KOPT-K1 (cell line): Measurements from ENCODE around the gene EZH2.

Experiments used
- H3K27ac ChIP-seq: fragments of 200-600 bp; sonication (generic); 2 replicates; pipeline ENCODE4 v1.5.1; 2016; ENCODE audit warnings: antibody characterized with exemption, mild to moderate bottlenecking, low read depth, low read length; ENCODE audit not compliant: poor library complexity, severe bottlenecking
- H3K36me3 ChIP-seq: fragments of 200-600 bp; sonication (generic); 2 replicates; pipeline ENCODE4 v1.5.1; 2017; ENCODE audit warnings: antibody characterized with exemption, mild to moderate bottlenecking, low read length, moderate library complexity; ENCODE audit not compliant: insufficient read depth
- H3K9me3 ChIP-seq: fragments of 200-600 bp; sonication (generic); 2 replicates; pipeline ENCODE4 v1.5.1; 2017; ENCODE audit warnings: antibody characterized with exemption, low read length, mild to moderate bottlenecking; ENCODE audit not compliant: insufficient read depth, poor library complexity, severe bottlenecking

EZH2 gene

DNA sequence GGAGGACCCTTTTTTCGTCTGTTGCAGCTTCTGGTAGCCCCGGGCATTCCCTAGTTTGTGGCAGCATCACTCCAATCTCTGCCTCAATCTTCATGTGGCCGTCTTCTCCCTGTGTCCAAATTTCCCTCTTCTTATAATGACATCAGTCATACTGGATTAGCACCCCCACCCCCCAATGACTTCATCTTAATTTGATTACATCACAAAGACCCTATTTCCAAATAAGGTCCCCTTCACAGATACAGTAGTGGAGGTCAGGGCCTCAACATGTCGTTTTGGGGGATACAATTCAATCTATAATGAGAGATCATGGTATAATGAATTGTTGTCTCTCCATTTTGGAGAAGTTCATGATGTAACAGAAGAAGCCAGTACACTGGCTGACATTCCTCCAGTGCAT is 28.1 kb upstream of the EZH2 start:
- Histone ChIP-seq H3K27ac (no peak overlapping the region), H3K36me3 (no peaks in the 10 kb centered on the region), H3K9me3 (no peaks in the 10 kb centered on the region)

DNA sequence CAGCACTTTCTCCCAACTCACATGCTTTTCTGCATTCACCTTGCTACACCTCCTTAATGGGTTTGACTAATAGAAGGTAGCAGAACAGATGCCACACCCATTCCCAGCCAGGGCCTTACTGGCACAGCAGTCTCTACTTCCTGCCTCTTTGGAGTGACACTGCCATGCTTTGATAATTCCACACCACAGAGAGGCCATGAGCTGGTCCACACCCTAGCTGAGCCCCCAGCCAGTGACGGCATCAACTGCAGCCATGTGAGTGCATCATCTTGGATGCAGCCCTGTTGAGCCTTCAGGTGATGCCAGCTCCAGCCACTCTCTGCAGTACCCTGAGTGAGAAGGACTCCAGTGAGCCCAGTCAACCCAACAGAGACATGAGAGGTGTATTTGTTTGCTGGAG is 27.5 kb upstream of the EZH2 start:
- H3K9me3 ChIP-seq, result no peaks in the 10 kb centered on the region
- no peaks in the 10 kb centered on the region for H3K36me3 ChIP-seq
- no peak overlapping the region for H3K27ac ChIP-seq

DNA sequence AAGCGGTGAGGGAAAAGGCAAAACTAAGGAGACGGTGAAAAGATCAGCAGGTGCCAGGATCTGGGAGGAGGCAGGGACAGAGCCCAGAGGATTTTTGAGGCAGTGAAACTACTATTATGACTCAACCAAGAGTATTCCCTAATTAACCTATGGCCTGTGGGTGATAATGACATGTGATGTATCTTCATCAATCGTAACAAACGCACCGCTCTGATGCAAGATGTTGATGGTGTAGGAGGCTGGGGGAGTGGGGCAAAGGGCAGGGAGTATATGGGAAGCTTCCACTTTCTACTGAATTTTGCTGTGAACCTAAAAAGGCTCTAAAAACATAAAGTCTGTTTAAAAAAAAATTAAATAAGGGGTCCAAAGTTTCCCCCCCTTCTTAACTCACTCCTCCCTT is 25.5 kb upstream of the EZH2 start:
- Histone ChIP-seq H3K9me3 (no peaks in the 10 kb centered on the region), H3K27ac (no peak overlapping the region), H3K36me3 (no peaks in the 10 kb centered on the region)

DNA sequence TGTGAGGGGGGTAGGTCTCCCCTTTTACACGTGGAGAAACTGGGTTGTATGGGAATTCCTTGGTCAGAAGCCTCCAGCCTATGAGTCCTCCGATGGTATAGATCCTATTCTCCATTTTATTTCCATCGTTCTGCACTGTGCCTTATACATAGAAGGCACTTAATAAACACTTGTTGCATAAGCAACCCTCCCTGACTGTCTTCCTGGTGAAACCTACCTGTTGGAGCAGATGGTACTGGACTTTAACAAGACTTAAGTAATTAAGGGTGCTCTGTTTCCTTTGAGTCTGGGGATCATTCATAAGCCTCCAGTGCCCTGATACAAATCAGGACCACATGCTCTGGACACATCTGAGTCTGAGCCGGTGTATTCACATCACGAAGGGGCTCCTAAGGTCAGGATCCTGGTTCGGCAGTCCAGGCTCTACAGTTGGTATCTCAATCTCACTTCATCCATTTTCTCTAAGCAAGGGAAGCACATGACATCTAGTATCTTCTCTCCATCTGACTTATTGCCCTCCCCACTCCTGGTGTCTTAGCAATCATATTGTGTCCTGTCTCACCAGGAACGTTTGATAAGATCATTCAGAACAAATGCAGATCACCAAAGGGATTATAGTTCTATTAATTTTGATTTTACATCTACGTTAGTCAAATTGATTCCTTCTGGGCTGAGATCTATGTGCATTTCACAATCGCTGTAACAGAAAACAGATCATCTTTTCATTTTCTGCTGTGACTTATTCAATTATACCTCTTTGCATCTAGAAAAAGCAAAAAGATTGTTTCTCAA is 22.8 kb upstream of the EZH2 start:
- no peak overlapping the region for H3K27ac ChIP-seq
- no peaks in the 10 kb centered on the region for H3K36me3 ChIP-seq
- no peaks in the 10 kb centered on the region for H3K9me3 ChIP-seq

DNA sequence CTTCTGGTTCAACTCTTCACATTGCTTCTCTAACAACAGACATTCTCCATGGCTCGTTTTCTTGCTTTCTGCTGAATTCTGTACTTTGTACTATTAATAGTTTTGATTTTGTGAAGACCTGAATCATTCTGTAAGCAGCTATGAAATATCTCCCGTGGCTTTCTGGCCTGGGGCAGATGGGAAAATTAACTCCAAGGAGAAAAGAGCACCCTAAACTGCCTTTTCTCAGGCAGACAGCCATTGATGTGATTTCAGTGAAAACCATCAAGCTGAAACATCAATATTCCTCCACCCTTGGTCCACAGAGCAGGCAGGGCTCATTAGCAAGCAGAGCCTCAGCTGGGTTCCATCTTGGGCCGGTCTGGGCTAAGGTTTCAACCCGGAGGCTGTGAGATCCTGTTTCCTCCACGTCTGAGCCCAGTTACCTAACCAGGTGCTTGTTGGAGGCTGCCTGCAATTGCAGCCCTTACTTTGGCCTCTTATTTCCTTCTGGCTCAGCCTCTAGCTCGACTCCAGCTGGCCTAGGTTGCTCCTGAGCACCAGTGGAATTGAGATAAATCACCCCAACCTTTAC is 21.1 kb upstream of the EZH2 start:
- no peak overlapping the region for H3K27ac ChIP-seq
- H3K9me3 ChIP-seq, result no peaks in the 10 kb centered on the region
- H3K36me3 ChIP-seq, result no peaks in the 10 kb centered on the region

DNA sequence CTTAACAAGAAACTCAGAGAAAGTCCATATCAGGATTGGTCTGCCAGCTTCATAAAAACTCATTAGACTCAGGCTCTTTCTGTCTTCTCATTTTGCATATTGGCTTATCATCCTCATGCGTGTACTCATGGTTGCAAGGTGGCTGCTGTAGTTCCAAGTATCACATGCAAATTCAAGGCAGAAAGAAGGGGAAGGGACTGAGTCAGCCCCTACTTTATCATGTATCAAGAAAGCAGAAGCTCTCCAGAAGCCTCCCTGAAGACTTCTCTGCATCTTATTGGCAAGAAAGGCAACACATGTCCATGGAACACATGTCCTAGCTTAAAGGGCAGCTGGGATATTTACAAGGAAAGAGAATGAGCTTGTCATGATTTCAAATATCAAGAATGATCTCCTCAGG is 19.4 kb upstream of the EZH2 start:
- Histone ChIP-seq H3K27ac (no peak overlapping the region), H3K9me3 (no peaks in the 10 kb centered on the region), H3K36me3 (no peaks in the 10 kb centered on the region)

DNA sequence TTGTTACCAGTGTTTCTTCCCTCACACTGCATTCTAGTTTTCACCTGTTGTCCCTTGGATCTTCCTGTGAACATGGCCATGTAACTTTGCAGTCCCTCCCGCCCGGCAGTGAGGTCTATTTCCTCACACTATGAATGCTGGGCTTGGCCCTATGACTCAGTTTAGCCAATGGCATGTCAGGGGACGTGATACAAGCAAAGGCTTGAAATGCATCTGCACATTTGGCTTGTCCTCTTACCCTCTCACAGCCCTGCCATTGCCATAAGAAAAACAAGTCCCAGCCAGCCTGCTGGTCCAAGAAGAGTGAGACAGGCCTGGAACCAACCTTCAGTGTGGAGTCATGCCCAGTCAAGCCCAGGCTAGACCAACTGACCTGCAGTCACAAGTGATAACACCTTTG is 17.1 kb upstream of the EZH2 start:
- H3K36me3 ChIP-seq, result no peaks in the 10 kb centered on the region
- no peaks in the 10 kb centered on the region for H3K9me3 ChIP-seq
- H3K27ac ChIP-seq, result no peak overlapping the region

DNA sequence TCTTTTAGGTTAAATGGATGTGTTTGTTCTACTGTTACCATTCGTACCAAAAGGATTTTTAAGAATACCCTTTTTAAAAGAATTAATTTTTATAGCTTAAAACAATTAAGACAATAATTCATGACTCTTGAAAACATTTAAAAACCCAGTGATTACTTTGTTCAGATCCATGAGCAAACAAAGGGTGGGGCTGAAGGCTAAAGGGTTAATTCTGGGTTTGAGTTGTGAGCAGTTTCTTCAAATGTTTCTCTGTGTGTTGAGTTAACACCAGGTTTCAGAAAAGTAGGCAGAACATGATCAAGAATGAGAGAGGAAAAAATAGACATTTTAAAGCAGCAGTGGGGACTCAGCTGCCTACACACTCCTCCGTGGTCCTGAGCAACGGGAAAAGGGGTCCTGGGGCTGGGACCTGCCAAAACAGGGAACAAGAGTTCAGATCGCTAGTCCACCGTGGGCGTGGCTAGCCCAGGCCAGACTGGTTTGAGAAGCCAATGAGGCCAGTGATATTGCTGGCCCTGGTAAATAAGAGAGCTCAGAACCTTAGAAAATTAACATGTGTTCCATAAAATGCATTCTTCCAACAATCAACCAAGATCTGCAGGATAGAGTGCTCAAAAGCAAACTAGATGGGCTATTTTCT is 14.9 kb upstream of the EZH2 start:
- Histone ChIP-seq H3K27ac (no peak overlapping the region), H3K9me3 (no peaks in the 10 kb centered on the region)

DNA sequence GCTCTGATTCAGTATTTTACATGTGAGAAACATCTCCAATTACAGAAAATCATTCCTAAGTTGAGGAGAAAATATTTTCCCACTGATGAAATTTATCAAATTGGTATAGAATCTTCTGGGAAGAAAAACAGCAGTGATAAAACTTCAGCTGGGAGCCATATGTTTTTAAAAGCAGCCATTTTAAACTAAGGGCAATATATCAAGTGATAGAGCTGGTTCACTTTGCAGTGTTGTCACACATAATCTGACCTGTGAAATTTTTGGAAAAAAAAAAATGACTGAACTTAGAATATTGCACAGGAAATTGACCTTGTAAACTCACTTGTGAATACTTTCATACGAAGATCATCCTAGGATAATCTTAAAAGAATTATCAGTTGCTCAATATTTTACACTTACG is 10.5 kb upstream of the EZH2 start:
- Histone ChIP-seq H3K9me3 (no peaks in the 10 kb centered on the region), H3K27ac (no peak overlapping the region), H3K36me3 (no peaks in the 10 kb centered on the region)

More for the DNA sequence above, 14.9 kb upstream of the EZH2 start:
- no peaks in the 10 kb centered on the region for H3K36me3 ChIP-seq

DNA sequence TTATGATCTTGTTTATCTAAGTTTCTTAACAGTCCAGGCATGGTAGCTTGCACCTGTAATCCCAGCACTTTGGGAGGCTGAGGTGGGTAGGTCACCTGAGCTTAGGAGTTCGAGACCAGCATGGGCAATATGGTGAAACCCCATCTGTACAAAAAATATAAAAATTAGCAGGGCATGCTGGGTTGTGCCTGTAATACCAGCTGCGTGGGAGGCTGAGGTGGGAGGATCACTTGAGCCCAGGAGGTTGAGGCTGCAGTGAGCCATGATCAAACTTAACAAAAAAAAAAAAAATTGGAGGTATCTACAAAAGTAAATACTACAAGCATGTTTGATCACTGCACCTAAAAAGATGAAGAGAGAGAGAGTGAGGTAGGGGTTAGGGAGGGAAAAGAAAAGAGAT is 9.0 kb upstream of the EZH2 start:
- Histone ChIP-seq H3K27ac (no peak overlapping the region), H3K36me3 (no peaks in the 10 kb centered on the region), H3K9me3 (no peaks in the 10 kb centered on the region)

DNA sequence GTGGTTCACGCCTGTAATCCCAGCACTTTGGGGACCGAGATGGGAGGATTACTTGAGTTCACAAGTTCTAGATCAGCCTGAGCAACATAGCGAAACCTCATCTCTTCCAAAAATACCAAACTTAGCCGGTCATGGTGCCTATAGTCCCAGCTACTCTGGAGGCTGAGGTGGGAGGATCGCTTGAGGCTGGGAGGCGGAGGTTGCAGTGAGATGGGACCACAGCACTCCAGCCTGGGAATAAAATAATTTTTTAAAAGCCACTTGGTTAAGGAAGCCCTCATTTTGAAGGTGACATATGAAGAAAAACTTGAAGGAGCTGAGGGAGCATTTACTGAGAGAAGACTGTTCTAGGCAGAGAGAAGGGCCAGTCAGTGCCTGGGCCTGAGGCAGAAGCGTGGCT is 4.2 kb upstream of the EZH2 start:
- Histone ChIP-seq H3K36me3 (no peaks in the 10 kb centered on the region), H3K9me3 (no peaks in the 10 kb centered on the region), H3K27ac (no peak overlapping the region)

DNA sequence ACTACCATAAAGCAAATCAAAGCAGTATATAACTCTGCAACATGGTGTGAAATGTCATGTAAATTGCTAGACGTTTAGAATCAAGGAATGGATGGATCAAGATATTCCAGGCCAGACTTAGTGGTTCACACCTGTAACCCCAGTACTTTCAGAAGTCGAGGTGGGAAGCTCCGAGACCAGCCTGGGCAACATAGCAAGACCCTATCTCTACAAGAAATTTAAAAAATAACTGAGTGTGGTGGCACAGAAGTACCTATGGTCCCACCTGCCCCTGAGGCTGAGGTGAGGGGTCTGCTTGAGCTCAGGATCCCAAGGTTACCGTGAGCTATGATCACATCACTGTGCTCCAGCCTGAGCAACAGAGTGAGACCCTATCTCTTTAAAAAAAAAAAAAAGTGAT is 2.8 kb upstream of the EZH2 start:
- no peaks in the 10 kb centered on the region for H3K36me3 ChIP-seq
- no peaks in the 10 kb centered on the region for H3K9me3 ChIP-seq
- no peak overlapping the region for H3K27ac ChIP-seq

DNA sequence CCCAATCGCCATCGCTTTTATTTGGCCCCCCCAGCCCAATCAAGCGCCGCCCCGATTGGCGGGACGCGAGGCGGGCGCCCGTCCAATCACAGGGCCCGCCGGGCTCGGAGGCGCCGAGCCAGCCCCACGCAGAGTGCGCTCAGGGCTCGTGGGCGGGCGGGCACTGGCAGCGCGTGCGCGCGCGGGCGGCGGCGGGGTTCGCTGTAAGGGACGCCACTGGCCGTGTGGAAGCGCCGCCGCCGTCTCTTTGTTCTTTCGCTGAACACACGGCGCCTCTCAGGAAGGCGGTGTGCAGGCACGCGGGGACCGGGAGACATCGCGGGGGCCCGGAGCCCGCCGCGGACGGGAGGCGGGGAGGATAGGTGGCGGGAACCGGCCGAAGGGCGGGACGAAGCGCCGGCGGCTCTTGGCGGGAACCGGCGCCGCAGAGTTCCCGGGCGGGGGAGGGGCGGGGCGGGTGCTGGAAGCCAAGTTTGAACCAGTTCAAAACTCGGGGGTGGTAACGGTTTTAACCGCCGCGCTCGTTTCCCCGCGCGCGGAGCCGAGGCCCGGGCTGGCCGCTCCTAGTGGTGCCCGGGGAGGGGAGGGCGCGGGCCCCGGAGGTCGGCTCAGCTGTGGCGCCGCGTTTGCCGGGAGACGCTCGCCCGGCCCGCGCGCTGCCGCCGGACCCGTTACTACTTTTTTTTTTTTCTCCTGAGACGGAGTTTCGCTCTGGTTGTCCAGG is 370 bp upstream of the EZH2 start:
- Histone ChIP-seq H3K36me3 (no peaks in the 10 kb centered on the region), H3K27ac (peak overlapping the region; percentile 96), H3K9me3 (no peaks in the 10 kb centered on the region)

DNA sequence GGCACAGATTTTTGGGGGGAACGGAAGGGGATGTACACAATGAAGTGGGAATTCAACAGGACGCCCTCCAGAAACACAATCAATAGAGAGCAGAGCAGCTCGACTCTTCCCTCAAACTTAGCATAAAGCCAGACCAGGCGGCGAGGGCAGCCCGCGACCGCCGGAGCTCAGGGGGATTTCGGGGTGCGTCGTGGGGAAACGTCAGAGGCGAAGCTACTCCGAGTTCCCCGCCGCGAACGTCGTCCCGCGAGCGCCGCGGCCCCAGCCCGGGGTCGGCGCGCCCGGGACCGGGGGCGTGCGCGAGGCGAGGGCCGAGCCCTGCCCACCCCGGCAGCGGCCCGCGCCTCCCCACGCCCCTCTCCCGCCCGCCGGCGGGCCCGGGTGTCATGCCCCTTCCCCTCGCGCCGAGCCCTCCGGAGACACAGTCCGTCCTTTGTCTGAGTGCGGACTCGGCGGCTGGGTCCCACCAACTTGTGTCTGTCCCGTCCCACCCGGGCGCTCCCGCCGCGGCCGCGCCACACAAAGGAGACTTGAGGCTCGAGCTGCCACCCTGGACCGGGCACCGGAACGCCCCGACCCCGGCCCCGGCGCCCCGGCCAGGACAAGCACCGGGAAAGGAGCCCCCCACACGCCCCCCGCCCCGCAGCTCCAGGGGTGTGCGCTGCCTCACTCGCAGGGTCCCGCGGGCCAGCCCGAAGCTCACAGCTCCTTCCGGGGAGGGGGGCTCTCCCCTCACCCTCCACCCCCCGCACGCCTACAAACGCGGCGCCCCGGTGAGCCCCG is 634 bp downstream of the EZH2 start:
- Histone ChIP-seq H3K36me3 (no peaks in the 10 kb centered on the region), H3K9me3 (no peaks in the 10 kb centered on the region), H3K27ac (peak overlapping the region; percentile 96)

DNA sequence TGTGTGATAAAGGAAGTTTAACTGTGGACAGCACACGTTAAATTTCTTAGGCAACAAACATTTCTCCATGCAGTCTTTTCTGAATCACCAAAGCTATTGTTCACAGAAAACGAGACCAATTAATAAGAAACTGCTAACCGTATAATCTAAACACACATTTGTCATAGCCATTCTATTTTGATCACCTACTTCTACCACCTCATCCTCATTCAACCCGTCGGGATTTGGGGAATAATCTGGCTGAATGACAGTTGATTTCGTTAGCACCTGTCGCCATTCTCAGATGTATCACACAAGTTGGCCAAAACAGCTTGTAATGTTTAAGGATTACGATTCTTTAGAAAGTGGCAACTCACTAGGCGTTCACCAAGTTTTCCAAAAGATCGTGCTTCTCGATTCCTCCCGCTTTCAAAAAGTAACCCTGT is 1.2 kb downstream of the EZH2 start:
- Histone ChIP-seq H3K9me3 (no peaks in the 10 kb centered on the region), H3K27ac (peak overlapping the region; percentile 96), H3K36me3 (0 out of 2 replicates have a peak, but pooled peaks cover under 1% of the 10 kb centered on the region)
